ENCODE results near the gene RUNX2.
A peak's percentile ranks its signal among the peaks of the same experiment; 100 is the strongest.

RUNX2 gene

DNA sequence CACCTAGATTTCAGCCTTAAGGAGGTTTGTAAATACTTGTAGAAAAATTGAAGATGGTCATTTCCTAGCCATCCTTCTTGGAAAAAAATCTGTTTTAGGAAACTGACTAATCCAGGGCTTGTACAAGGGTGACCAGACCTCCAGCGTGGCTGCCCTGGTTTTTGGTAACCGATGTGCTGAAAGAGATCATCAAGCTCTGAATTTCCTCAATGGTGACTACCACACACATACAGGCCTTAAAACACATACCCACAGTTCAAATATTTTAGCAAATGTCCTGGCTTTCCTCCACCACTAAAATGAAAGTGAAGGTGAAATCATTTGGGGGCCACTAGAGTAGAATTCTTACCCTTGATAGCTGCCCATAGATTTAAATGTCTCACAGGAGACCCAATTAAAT is 264.9 kb downstream of the RUNX2 start:
- no peak for TF ChIP-seq ZNF384 (IDR thresholded peaks at IDR 0.05)
- TF ChIP-seq L3MBTL2 (conservative IDR thresholded peaks at IDR 0.05): no peak
- TF ChIP-seq, protein P1, sequence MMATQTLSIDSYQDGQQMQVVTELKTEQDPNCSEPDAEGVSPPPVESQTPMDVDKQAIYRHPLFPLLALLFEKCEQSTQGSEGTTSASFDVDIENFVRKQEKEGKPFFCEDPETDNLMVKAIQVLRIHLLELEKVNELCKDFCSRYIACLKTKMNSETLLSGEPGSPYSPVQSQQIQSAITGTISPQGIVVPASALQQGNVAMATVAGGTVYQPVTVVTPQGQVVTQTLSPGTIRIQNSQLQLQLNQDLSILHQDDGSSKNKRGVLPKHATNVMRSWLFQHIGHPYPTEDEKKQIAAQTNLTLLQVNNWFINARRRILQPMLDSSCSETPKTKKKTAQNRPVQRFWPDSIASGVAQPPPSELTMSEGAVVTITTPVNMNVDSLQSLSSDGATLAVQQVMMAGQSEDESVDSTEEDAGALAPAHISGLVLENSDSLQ (IDR thresholded peaks at IDR 0.05): no peak
- TF ChIP-seq NFRKB (IDR thresholded peaks at IDR 0.05): no peak
- TF ChIP-seq CTBP1 (IDR thresholded peaks at IDR 0.05; ENCODE audit: borderline replicate concordance): no peak
- TF ChIP-seq SP1 (IDR thresholded peaks at IDR 0.05): no peak
- no peak for TF ChIP-seq SUZ12 (IDR thresholded peaks at IDR 0.05)
- TF ChIP-seq LEF1 (IDR thresholded peaks at IDR 0.05; ENCODE audit: borderline replicate concordance): no peak
- no peak for TF ChIP-seq FOXK2 (IDR thresholded peaks at IDR 0.05)
- no peak for DNase-seq (ENCODE audit: extremely low spot score)
- CTCF ChIA-PET: no interaction called here
- POLR2A ChIA-PET: no interaction called here

GRCh38 chr6:45595010-45595851 is 267.1 kb downstream of the RUNX2 start:
- no peak for DNase-seq (ENCODE audit: extremely low spot score)
- POLR2A ChIA-PET: interaction anchor here (0.6 kb wide), 1 partner anchor 21 kb away, joined by 3 read pairs; no protein-coding TSS in a partner anchor
- TF ChIP-seq, protein P1 (IDR thresholded peaks at IDR 0.05): peak; percentile 81
- TF ChIP-seq ZNF384 (IDR thresholded peaks at IDR 0.05) (no peak), L3MBTL2 (conservative IDR thresholded peaks at IDR 0.05) (no peak)
- CTCF ChIA-PET: interaction anchor here (0.8 to 1.4 kb wide), 3 partner anchors 11 to 927 kb away, joined by 3 to 4 read pairs (median 3); no protein-coding TSS in a partner anchor

- no peak for DNase-seq (ENCODE audit: extremely low spot score)
- ChIA-PET POLR2A (no interaction called here), CTCF (no interaction called here)
- TF ChIP-seq LEF1 (IDR thresholded peaks at IDR 0.05; ENCODE audit: borderline replicate concordance) (no peak), L3MBTL2 (conservative IDR thresholded peaks at IDR 0.05) (no peak), HDGF (IDR thresholded peaks at IDR 0.05; ENCODE audit: borderline replicate concordance) (no peak), FOXK2 (IDR thresholded peaks at IDR 0.05) (no peak), SP1 (IDR thresholded peaks at IDR 0.05) (no peak), ZNF384 (IDR thresholded peaks at IDR 0.05) (no peak), SUZ12 (IDR thresholded peaks at IDR 0.05) (no peak), CTBP1 (IDR thresholded peaks at IDR 0.05; ENCODE audit: borderline replicate concordance) (no peak), ELF4 (IDR thresholded peaks at IDR 0.05) (no peak), NFRKB (IDR thresholded peaks at IDR 0.05) (no peak), TARDBP (IDR thresholded peaks at IDR 0.05) (no peak), BHLHE40 (IDR thresholded peaks at IDR 0.05; ENCODE audit: borderline replicate concordance) (no peak)
Observed at GRCh38 chr6:45597424-45597823, 269.3 kb downstream of the RUNX2 start.

DNA sequence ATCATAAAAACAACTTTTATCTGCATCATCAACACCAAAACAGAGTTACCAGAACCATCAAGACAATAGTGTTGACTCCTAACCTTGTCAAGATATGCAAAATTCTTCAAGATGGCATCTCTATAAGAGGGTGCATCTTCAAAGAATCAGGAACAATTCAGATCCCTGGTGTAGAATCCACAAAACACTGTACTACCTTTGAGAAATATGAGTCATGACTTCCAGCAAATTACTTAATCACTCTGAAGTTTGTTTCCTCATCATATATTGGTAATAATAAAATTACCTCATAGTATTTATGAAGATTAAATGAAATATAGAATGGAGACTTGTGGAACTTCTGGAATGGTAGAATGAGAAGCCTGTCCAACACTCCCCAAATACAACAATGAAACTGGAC is 270.9 kb downstream of the RUNX2 start:
- ChIA-PET CTCF (no interaction called here), POLR2A (no interaction called here)
- no peak for DNase-seq (ENCODE audit: extremely low spot score)
- TF ChIP-seq ELF4 (IDR thresholded peaks at IDR 0.05) (no peak), CTBP1 (IDR thresholded peaks at IDR 0.05; ENCODE audit: borderline replicate concordance) (no peak), ARNT (IDR thresholded peaks at IDR 0.05) (no peak), L3MBTL2 (conservative IDR thresholded peaks at IDR 0.05) (no peak), SP1 (IDR thresholded peaks at IDR 0.05) (no peak), HDGF (IDR thresholded peaks at IDR 0.05; ENCODE audit: borderline replicate concordance) (no peak), ZNF384 (IDR thresholded peaks at IDR 0.05) (no peak), FOXM1 (IDR thresholded peaks at IDR 0.05; ENCODE audit: borderline replicate concordance) (no peak), BHLHE40 (IDR thresholded peaks at IDR 0.05; ENCODE audit: borderline replicate concordance) (no peak)

DNA sequence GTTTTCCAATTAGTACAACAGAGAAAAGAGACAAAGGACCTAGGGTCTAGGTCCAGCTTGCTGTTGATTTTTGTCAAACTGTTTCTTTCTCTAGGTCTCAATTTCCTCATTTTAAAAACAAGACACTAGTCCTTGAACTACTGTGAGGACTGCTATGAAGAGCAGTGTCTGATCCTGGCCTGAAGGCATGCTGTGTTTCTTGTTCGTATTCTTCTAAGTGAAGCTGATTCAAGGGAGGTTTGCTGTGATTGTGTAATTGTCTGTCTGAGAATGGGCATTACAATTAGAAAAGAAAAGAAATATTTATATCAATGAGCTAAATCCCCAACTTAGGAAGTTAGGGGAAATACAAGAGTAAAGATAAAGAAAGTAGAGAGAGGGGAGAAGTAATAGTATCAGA is 277.8 kb downstream of the RUNX2 start:
- TF ChIP-seq, protein P1 (IDR thresholded peaks at IDR 0.05): no peak
- TF ChIP-seq CTBP1 (IDR thresholded peaks at IDR 0.05; ENCODE audit: borderline replicate concordance) (no peak), SUZ12 (IDR thresholded peaks at IDR 0.05) (no peak)
- ChIA-PET CTCF (interaction anchor here (0.9 kb wide), 1 partner anchor 11 kb away, joined by 3 read pairs; no protein-coding TSS in a partner anchor), POLR2A (no interaction called here)
- no peak for DNase-seq (ENCODE audit: extremely low spot score)

DNA sequence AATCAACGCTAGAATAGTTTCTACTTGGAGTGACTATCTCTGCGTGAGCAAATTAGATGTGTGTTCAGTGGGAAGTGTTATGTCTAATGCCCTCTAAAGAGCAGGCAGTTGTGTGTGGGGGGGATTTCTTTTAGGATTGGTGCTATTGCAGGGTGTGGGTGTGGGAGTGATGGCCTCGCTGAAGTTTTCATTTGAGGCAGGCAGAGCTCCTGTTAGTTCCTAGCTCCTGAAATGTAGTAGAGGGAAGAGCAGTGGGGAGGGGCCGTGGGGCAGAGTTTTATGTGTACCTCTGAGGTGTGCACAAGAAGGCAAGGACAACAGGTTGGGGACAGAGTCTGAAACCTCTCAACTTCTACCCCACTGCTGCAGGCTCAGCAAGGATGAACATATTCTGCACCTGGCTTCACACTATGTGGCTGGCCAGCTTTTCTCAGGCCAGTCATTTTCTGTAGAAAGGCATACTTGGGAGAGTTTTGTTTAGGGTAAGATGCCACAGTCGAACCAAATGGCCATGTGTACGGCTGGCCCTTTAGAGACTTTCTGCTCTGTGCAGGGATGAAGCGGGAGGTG is 278.8 kb downstream of the RUNX2 start:
- TF ChIP-seq NFRKB (IDR thresholded peaks at IDR 0.05) (no peak), ARNT (IDR thresholded peaks at IDR 0.05) (no peak), FOXM1 (IDR thresholded peaks at IDR 0.05; ENCODE audit: borderline replicate concordance) (no peak), L3MBTL2 (conservative IDR thresholded peaks at IDR 0.05) (no peak), SP1 (IDR thresholded peaks at IDR 0.05) (no peak), FOXA1 (IDR thresholded peaks at IDR 0.05) (no peak)
- TF ChIP-seq, protein P1 (IDR thresholded peaks at IDR 0.05): no peak
- POLR2A ChIA-PET: no interaction called here
- DNase-seq (ENCODE audit: extremely low spot score): no peak
- CTCF ChIA-PET: interaction anchor here (0.9 kb wide), 1 partner anchor 12 kb away, joined by 3 read pairs; no protein-coding TSS in a partner anchor

All from HEK293T (cell line).